Uterus (tissue), 2 donors: Measurements from ENCODE around the gene PTPN20.

Experiments
- CTCF ChIP-seq, 4 experiments: fragments of 200-600 bp in 2 of 4; fragments of 450-650 bp in 2 of 4; sonication (generic) in 2 of 4; IDR thresholded peaks; one replicate each; pipeline ENCODE4 v1.5.1; 2016 to 2019; ENCODE audit warnings: antibody characterized with exemption in 4 of 4, mild to moderate bottlenecking in 2 of 4, moderate library complexity in 1 of 4
- POLR2A ChIP-seq, 2 donors: fragments of 450-650 bp; IDR thresholded peaks; one replicate each; pipeline ENCODE4 v1.6.1; 2016; ENCODE audit warnings: antibody characterized with exemption in 2 of 2, mild to moderate bottlenecking in 1 of 2, moderate library complexity in 1 of 2

GRCh38 chr10:47042780-47043750 lies 131.8 kb downstream of the PTPN20 start:
- TF ChIP-seq CTCF (IDR thresholded peaks at IDR 0.05) (no peak), POLR2A (IDR thresholded peaks at IDR 0.05) (no peak)
